ENCODE data around the gene NDUFAF3. TPM values are rescaled to one million over a fixed set of nuclear protein-coding genes. Genes with fewer than 3 reads are reported as not detected.
A peak's percentile ranks its signal among the peaks of the same experiment; 100 is the strongest.

NDUFAF3 gene
- total RNA-seq, 3 donors from 2014 or later: 61.0 to 69.9 (median 63.2) TPM

DNA sequence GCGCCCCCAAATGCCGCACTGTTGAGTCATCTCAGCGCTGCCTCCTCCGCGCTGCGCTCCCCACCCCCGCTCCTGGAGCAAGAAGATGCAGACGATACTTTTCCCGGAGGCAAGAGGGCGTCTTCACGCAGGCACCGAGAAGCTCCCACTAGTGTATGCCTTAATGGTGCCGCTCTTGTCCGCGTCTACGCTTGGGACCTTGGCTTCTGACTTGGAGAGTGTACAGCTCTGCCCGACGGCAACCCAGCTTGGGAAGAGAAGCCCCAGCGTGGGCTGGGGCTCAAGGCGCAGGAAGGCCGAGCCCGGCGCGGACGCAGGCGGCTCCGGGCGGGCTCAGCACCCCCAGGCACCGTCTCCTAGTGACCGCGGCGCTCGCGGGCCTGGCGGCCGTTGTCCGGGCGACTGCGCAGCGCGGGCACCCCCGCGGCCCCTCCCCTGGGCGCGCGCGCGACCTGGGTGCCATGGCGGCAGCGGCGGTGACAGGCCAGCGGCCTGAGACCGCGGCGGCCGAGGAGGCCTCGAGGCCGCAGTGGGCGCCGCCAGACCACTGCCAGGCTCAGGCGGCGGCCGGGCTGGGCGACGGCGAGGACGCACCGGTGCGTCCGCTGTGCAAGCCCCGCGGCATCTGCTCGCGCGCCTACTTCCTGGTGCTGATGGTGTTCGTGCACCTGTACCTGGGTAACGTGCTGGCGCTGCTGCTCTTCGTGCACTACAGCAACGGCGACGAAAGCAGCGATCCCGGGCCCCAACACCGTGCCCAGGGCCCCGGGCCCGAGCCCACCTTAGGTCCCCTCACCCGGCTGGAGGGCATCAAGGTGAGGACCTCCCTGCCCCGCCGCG lies 31.9 kb upstream of the NDUFAF3 start, which contains the start of gene P4HTM:
Gene P4HTM, plus strand, starts transcription at position 446 of the 840 bp plus-strand sequence. Its CDS starts 16 bp downstream, at position 462.
- peak within 1 kb of the TSS; percentile 85 for H3K4me3 ChIP-seq
- no peaks in the 10 kb centered on the region for H3K9me3 ChIP-seq
- H3K4me1 ChIP-seq (ENCODE audit: low read depth): peaks cover 25% of the 10 kb centered on the region
- peak; percentile 80 to 90 (median 85) for DNase-seq
- TF ChIP-seq CTCF (IDR thresholded peaks at IDR 0.05): no peak
- intact Hi-C loops (cut with DNase I, micrococcal nuclease): no loop called here
- H3K36me3 ChIP-seq (ENCODE audit: low read depth): no peaks in the 10 kb centered on the region
- ATAC-seq: peak; percentile 86

DNA sequence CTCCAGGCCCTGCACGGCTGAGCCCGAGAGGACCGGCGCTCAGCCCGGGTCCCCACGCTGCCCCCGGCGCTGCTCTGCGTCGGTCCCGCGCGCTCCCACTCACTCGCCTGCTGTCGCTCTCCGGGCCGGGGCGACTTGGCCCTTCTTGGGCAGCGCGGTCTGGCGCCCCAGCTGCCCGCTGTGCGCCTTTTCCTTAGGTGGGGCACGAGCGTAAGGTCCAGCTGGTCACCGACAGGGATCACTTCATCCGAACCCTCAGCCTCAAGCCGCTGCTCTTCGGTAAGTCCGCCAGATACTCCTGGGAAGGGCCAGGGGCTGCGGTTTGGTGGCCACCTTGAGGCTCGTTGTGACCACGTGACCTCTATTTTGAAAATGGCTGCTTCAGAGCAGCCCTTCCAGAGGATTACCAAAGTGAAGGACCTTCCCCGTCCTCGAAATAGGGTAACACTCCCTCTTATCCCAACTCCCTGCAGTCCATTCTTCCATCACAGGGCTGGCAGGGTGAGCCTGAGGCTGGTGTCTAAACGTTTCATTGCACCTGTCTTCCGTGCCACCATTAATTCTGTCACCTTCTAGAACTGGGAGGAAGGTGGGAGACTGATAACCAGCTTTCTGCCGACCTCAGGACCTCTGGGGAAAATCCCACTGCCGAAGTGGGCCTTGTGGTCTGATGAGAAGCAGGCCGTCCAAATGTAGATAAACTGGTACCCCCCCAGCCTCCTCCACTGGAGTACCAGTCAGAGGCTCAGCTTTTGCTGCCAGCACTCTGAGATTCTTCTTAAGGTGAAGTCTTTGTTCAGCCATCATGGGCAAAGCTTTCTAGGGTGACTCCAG lies 31.1 kb upstream of the NDUFAF3 start:
- intact Hi-C loops (cut with DNase I, micrococcal nuclease): no loop called here
- H3K4me1 ChIP-seq (ENCODE audit: low read depth): peaks cover 25% of the 10 kb centered on the region
- peak; percentile 37 for ATAC-seq

DNA sequence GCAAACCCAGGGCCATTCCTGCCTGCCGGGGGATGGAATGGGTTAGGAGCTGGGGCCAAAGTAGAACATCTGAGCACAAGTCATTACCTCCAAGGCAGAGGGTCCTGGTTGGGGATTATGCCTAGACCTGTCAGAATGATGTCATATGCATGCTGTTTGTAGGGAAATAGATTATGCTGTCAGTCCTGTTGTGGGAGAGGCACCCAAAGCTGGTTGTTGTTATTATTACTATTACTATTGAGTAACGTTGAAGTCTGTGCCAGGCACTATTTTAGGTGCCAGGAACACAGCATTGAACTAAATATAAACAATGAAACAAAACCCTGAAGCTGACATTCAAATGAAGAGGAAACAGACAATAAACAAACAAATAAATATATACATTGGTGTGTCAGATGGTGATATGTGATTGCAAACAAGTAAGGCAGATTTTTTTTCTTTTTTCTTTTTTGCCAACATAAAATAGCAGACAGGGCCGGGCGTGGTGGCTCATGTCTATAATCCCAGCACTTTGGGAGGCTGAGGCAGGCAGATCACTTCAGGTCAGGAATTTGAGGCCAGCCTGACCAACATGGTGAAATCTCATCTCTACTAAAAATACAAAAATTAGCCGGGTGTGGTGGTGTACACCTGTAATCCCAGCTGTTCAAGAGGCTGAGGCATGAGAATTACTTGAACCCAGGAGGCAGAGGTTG lies 29.9 kb upstream of the NDUFAF3 start:
- Histone ChIP-seq H3K36me3 (ENCODE audit: low read depth) (no peaks in the 10 kb centered on the region), H3K4me1 (ENCODE audit: low read depth) (peaks cover 25% of the 10 kb centered on the region), H3K4me3 (no peak overlapping the region), H3K9me3 (no peaks in the 10 kb centered on the region)
- intact Hi-C loops (cut with DNase I, micrococcal nuclease): no loop called here
- no peak for TF ChIP-seq CTCF (IDR thresholded peaks at IDR 0.05)
- ATAC-seq (no peak), DNase-seq (no peak)

More for the DNA sequence above, 31.1 kb upstream of the NDUFAF3 start:
- DNase-seq: peak in 2 of 3 donors; percentile 51 to 63
- Histone ChIP-seq H3K9me3 (no peaks in the 10 kb centered on the region), H3K4me3 (peak overlapping the region; percentile 85), H3K36me3 (ENCODE audit: low read depth) (no peaks in the 10 kb centered on the region)
- no peak for TF ChIP-seq CTCF (IDR thresholded peaks at IDR 0.05)

DNA sequence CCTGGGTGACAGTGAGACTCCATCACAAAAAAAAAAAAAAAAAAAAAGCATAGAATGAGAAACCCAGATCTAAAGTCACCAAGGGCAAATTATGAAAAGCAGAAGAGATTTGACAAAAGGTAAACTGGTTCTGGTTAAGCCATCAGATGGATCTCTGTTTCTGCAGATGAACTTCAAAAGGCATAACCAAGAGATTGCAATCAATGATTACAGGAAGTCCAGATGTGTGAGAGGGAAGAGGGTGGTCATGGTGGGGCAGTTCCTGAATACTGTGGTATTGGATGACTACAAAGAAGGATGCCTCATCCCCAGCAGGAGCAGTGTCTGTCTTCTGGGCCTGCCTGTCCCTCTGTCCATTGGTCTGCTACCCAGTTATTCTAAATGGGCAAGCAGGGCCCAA lies 28.1 kb upstream of the NDUFAF3 start:
- Histone ChIP-seq H3K4me3 (no peak overlapping the region), H3K9me3 (no peaks in the 10 kb centered on the region), H3K4me1 (ENCODE audit: low read depth) (peaks cover 24% of the 10 kb centered on the region), H3K36me3 (ENCODE audit: low read depth) (no peaks in the 10 kb centered on the region)
- TF ChIP-seq CTCF (IDR thresholded peaks at IDR 0.05): no peak
- DNase-seq (no peak), ATAC-seq (no peak)
- intact Hi-C loops (cut with DNase I, micrococcal nuclease): no loop called here

- intact Hi-C loops (cut with DNase I, micrococcal nuclease): no loop called here
- Histone ChIP-seq H3K4me3 (no peak overlapping the region), H3K9me3 (no peaks in the 10 kb centered on the region), H3K4me1 (ENCODE audit: low read depth) (peaks cover 8% of the 10 kb centered on the region), H3K36me3 (ENCODE audit: low read depth) (no peaks in the 10 kb centered on the region)
- ATAC-seq (no peak), DNase-seq (no peak)
- no peak for TF ChIP-seq CTCF (IDR thresholded peaks at IDR 0.05)
Measured at GRCh38 chr3:48996640-48997039, 25.3 kb upstream of the NDUFAF3 start.

Data from mucosa of descending colon (tissue), 3 donors.